Activated B cell treated with CpG ODN at 0.5 μM for 24 hours (primary cell): ENCODE data around the gene CALCOCO1. TPM values are rescaled to one million over a fixed set of nuclear protein-coding genes. Genes with fewer than 3 reads are reported as not detected.
A peak's percentile ranks its signal among the peaks of the same experiment; 100 is the strongest.

Experiments
- ATAC-seq: fragments of 200-7000 bp; cut with Tn5 transposase; one replicate; pipeline ENCODE4 v1.10.0; 2021; ENCODE audit warnings: low read depth, mild to moderate bottlenecking, moderate library complexity
- CTCF ChIA-PET: fragments of 350-600 bp; sonication (Branson Sonifier 250); formaldehyde crosslinking; loops from one replicate; lab custom pipeline; 2021; ENCODE audit warnings: antibody characterized with exemption; lab: Charles Lee
- POLR2A ChIA-PET: fragments of 350-600 bp; sonication (Branson Sonifier 250); formaldehyde crosslinking; loops from one replicate; lab custom pipeline; 2021; ENCODE audit warnings: antibody characterized with exemption; lab: Charles Lee
- DNase-seq: peaks from one replicate; pipeline ENCODE4 v3.0.0; 2022
- H3K27ac Mint-ChIP-seq: one replicate; pipeline ENCODE4 v1.8.0; 2020; ENCODE audit warnings: mixed read lengths
- H3K27me3 Mint-ChIP-seq: one replicate; pipeline ENCODE4 v1.8.0; 2021; ENCODE audit warnings: mixed read lengths
- H3K36me3 Mint-ChIP-seq: one replicate; pipeline ENCODE4 v1.8.0; 2021; ENCODE audit warnings: low read depth, mixed read lengths
- H3K4me1 Mint-ChIP-seq: one replicate; pipeline ENCODE4 v1.8.0; 2021; ENCODE audit warnings: mixed read lengths
- H3K4me3 Mint-ChIP-seq: one replicate; pipeline ENCODE4 v1.8.0; 2020; ENCODE audit warnings: mild to moderate bottlenecking, mixed read lengths
- H3K9me3 Mint-ChIP-seq: one replicate; pipeline ENCODE4 v1.8.0; 2020; ENCODE audit warnings: mixed read lengths
- CTCF ChIP-seq: fragments of 200-600 bp; IDR thresholded peaks from one replicate; pipeline ENCODE4 v1.8.0; 2022; ENCODE audit warnings: antibody characterized with exemption, mild to moderate bottlenecking
- intact Hi-C: fragments of 100-400 bp; cut with micrococcal nuclease; formaldehyde crosslinking; loops from one replicate; pipeline ENCODE4 v1.15.1; 2024
- total RNA-seq: library from RNA; stranded (reverse); gene quantifications from 2 replicates; pipeline ENCODE4 v1.2.3, GENCODE V29; 2022

CALCOCO1 gene
- total RNA-seq, 1 donor from 2014 or later, result 59.5 TPM

GRCh38 chr12:53740130-53740491, 12.9 kb upstream of the CALCOCO1 start:
- Mint-ChIP-seq H3K4me3 (no peak overlapping the region), H3K9me3 (no peaks in the 10 kb centered on the region), H3K27me3 (peaks cover 64% of the 10 kb centered on the region), H3K27ac (no peak overlapping the region), H3K36me3 (no peaks in the 10 kb centered on the region), H3K4me1 (peaks cover 23% of the 10 kb centered on the region)
- ChIA-PET POLR2A (interaction anchor here (2.3 kb wide), 1 partner anchor 12 kb away, joined by 8 read pairs; the partner anchor contains the start of gene CALCOCO1), CTCF (interaction anchor here (1.4 kb wide), 1 partner anchor 40 kb away, joined by 3 read pairs; no protein-coding TSS in a partner anchor)
- intact Hi-C loops, result no loop called here
- no peak for ATAC-seq
- TF ChIP-seq CTCF, result no peak
- no peak for DNase-seq

GRCh38 chr12:53739214-53740129, 12.2 kb upstream of the CALCOCO1 start:
- Mint-ChIP-seq H3K9me3 (no peaks in the 10 kb centered on the region), H3K27ac (no peak overlapping the region), H3K4me3 (peak overlapping the region; percentile 35), H3K27me3 (peaks cover 61% of the 10 kb centered on the region), H3K4me1 (peaks cover 23% of the 10 kb centered on the region), H3K36me3 (no peaks in the 10 kb centered on the region)
- DNase-seq (no peak), ATAC-seq (no peak)
- ChIA-PET POLR2A (interaction anchor here (0.8 to 2.3 kb wide), 3 partner anchors 12 to 63 kb away, joined by 3 to 8 read pairs (median 4); partner anchors contain the start of genes ATP5MC2, CALCOCO1 and CISTR), CTCF (interaction anchor here (0.7 to 1.5 kb wide), 4 partner anchors 8 to 39 kb away, joined by 3 to 8 read pairs (median 4); no protein-coding TSS in a partner anchor)
- intact Hi-C loops, result no loop called here
- TF ChIP-seq CTCF, result no peak

GRCh38 chr12:53738406-53739213, 11.4 kb upstream of the CALCOCO1 start:
- H3K36me3 Mint-ChIP-seq, result no peaks in the 10 kb centered on the region
- CTCF ChIA-PET, result interaction anchor here (0.7 to 1.5 kb wide), 4 partner anchors 9 to 38 kb away, joined by 3 to 8 read pairs (median 4); no protein-coding TSS in a partner anchor
- H3K4me1 Mint-ChIP-seq, result peaks cover 21% of the 10 kb centered on the region
- intact Hi-C loops, result loop anchor here (1.0 kb wide), 1 partner anchor 11 kb away; the partner anchor contains the start of gene CALCOCO1
- ATAC-seq (peak; percentile 78), DNase-seq (peak; percentile 50)
- POLR2A ChIA-PET, result interaction anchor here (0.8 to 2.3 kb wide), 3 partner anchors 11 to 63 kb away, joined by 3 to 8 read pairs (median 4); partner anchors contain the start of genes ATP5MC2, CALCOCO1 and CISTR
- no peaks in the 10 kb centered on the region for H3K9me3 Mint-ChIP-seq
- H3K27me3 Mint-ChIP-seq, result peaks cover 63% of the 10 kb centered on the region
- H3K4me3 Mint-ChIP-seq, result peak overlapping the region; percentile 64
- no peak overlapping the region for H3K27ac Mint-ChIP-seq
- no peak for TF ChIP-seq CTCF

GRCh38 chr12:53737951-53738405, 10.7 kb upstream of the CALCOCO1 start:
- no peak for ATAC-seq
- Mint-ChIP-seq H3K4me3 (peak overlapping the region; percentile 64), H3K4me1 (peaks cover 17% of the 10 kb centered on the region), H3K27me3 (peaks cover 60% of the 10 kb centered on the region), H3K27ac (no peak overlapping the region), H3K36me3 (no peaks in the 10 kb centered on the region), H3K9me3 (no peaks in the 10 kb centered on the region)
- DNase-seq, result no peak
- POLR2A ChIA-PET, result interaction anchor here (1.6 kb wide), 1 partner anchor 62 kb away, joined by 3 read pairs; the partner anchor contains the start of gene ATP5MC2
- TF ChIP-seq CTCF, result no peak
- intact Hi-C loops, result loop anchor here (1.0 kb wide), 1 partner anchor 11 kb away; the partner anchor contains the start of gene CALCOCO1
- CTCF ChIA-PET, result interaction anchor here (1.1 kb wide), 2 partner anchors 9 to 10 kb away, joined by 4 to 5 read pairs; no protein-coding TSS in a partner anchor
